ENCODE measurements around the gene POLR3B.
"Not testable (repeated sequence)": the region's sequence is repeated elsewhere in the genome, so short reads cannot be mapped to it uniquely, and the experiment has no call there.

The POLR3B gene

GRCh38 chr12:106357549-106358395, at the start of gene POLR3B:
POLR3B (plus strand) TSS chr12:106357748; CDS start chr12:106357880, 132 bp downstream.
- in situ Hi-C loops (cut with MboI; ENCODE audit: low sequenced_read_pairs), result no loop called here

GRCh38 chr12:106308121-106308520, 49.4 kb upstream of the POLR3B start:
- in situ Hi-C loops (cut with MboI; ENCODE audit: low sequenced_read_pairs), result no loop called here

DNA sequence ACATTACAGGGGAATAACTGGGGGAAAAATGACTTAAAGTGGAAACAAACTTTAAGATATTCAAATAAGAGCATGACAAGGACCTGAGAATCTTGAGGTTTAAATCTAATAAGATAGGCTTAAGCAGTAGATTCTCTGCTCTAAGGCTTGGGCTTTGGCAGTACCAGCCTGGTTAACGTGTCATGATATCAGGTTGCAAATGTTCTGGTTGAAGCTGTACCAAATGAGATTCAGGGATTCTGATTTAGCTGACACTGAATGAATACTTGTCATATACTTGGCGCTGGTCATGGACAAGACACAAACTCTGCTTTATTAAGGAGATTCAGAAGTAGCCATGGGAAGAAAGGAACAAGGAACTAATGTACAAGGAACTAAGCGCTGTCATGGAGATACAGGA, 48.9 kb upstream of the POLR3B start:
- in situ Hi-C loops (cut with MboI; ENCODE audit: low sequenced_read_pairs), result no loop called here

DNA sequence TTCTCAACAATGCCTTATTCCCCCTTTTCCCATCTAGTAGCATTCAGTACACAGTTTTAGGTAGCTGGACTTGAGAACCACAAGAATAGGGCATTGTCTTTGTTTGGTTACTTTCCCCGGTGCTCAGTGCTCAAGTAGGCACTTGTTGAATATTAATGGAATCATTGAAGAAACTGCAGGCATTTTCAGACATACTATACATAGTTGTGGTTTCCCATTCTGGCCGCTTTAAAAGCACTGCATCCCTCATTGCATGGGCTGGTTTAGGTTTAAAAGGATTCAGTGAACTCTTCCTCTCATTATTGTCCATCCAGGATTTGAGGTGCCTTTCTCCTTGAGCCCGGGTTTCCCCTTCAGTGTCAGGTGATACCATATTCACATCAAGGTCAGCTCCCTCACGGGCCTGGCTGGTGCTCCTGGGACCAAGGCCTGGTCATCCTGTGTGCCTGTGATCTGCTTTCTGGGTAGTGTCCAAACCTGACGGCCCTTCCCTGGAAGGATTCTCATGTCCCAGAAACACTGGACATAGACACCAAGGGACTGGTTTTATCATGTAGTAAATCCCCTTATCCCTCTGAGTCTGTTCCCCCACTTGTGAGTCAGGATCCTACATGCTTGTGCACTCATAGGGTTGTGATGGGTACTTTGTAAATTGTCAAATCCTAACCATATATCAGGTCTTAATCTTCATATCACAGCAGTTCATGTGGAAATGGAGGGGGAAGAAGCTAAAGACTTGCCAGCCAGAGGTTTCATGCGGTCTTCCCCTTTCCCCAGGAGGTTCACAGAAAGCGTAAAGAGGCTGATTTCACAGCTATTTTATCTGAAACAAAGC, 47.7 kb upstream of the POLR3B start:
- in situ Hi-C loops (cut with MboI; ENCODE audit: low sequenced_read_pairs), result no loop called here

GRCh38 chr12:106310687-106311086, 46.9 kb upstream of the POLR3B start:
- in situ Hi-C loops (cut with MboI; ENCODE audit: low sequenced_read_pairs), result no loop called here

GRCh38 chr12:106311139-106311538, 46.4 kb upstream of the POLR3B start:
- in situ Hi-C loops (cut with MboI; ENCODE audit: low sequenced_read_pairs), result no loop called here

GRCh38 chr12:106313413-106313812, 44.1 kb upstream of the POLR3B start:
- in situ Hi-C loops (cut with MboI; ENCODE audit: low sequenced_read_pairs), result not testable (repeated sequence)

- in situ Hi-C loops (cut with MboI; ENCODE audit: low sequenced_read_pairs), result no loop called here
These were observed 42.0 kb upstream of the POLR3B start for GRCh38 chr12:106315523-106315922.

DNA sequence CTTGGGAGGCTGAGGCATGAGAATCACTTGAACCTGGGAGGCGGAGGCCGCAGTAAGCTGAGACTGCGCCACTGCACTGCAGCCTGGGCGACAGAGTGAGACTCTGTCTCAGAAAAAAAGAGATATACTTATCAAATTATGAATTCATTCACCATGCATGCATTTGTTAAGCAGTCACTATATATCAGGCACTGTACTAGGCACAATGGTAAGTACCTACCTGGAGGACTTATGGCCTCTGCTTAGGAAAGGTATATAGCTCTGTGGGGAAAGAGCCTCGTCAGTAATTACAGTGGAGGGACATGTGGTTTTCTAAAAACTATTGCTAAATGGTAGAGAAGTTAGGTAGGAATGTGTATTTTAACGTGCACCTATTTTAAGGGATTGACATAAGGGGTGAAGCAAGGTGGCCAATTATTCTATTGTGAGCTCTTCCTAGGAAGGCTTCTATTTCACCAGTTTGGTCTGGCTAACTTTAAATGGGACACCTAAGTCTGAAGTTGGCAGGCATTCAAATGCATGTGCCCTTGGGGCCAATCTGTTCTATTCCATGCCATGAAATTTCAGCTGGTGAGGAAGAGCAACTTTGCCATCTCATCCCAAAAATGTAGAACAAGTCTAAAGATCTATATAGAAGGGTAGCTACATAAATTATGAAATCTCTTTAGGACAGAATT, 40.0 kb upstream of the POLR3B start:
- in situ Hi-C loops (cut with MboI; ENCODE audit: low sequenced_read_pairs), result no loop called here

GRCh38 chr12:106321139-106321850, 36.3 kb upstream of the POLR3B start:
- in situ Hi-C loops (cut with MboI; ENCODE audit: low sequenced_read_pairs), result no loop called here

DNA sequence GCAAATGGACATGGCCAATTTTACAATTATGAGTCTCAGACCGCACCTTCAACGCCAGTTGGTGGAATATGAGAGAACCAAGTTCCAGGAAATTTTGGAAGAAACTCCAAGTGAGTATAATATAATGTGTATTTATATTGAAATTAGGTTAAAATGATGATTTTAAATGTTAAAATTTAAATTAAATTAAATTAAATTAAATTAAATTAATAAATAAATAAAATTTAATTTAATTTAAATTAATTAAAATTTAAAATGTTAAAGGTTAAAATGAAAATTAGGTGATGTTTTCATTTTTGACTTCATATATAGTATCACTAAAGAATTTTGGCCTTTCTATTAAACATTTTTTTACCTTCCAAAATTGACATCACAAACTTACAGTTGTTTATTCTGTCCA, 34.0 kb upstream of the POLR3B start:
- in situ Hi-C loops (cut with MboI; ENCODE audit: low sequenced_read_pairs), result no loop called here

- in situ Hi-C loops (cut with MboI; ENCODE audit: low sequenced_read_pairs), result no loop called here
These were observed 30.2 kb upstream of the POLR3B start for GRCh38 chr12:106327309-106327869.

DNA sequence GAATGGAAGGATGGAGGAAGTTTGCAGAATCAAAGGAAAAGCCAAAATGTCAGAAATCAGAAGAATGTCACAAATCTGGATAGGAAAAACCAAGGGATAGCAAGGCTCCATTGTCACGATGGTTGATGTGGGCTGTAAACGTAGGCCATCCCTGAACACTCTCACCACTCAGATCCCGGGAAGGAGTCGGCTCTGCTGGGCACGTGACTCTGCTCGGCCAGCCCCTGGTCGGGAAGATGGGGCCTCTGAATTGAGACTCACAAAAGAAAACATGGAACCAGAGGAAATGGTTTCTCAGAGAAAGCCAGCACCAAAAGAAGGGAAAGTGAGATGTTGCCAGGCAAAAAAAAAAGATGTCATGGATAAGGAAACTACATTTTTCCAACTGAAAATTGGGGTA, 28.8 kb upstream of the POLR3B start:
- in situ Hi-C loops (cut with MboI; ENCODE audit: low sequenced_read_pairs), result no loop called here

- in situ Hi-C loops (cut with MboI; ENCODE audit: low sequenced_read_pairs), result no loop called here
These were observed 28.1 kb upstream of the POLR3B start for GRCh38 chr12:106329231-106329982.

- in situ Hi-C loops (cut with MboI; ENCODE audit: low sequenced_read_pairs), result no loop called here
These were observed 25.9 kb upstream of the POLR3B start for GRCh38 chr12:106331599-106331998.

DNA sequence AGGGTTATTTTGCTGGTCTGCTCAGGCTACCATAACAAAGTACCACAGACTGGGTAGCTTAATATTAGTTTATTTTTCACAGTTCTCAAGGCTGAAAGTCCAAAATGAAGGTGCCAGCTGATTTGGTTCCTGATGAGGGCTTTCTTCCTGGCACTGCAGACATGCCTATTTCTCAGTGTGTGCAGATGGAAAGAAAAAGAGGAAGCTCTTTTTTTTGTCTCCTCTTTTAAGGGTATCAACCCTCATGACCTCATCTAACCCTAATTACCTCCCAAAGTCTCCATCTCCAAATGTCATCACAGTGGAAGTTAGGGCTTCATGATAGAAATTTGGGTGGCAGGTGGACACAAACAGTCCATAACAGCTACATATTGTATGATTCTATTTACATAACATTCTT, 25.0 kb upstream of the POLR3B start:
- in situ Hi-C loops (cut with MboI; ENCODE audit: low sequenced_read_pairs), result no loop called here

GRCh38 chr12:106333010-106333409, 24.5 kb upstream of the POLR3B start:
- in situ Hi-C loops (cut with MboI; ENCODE audit: low sequenced_read_pairs), result no loop called here

DNA sequence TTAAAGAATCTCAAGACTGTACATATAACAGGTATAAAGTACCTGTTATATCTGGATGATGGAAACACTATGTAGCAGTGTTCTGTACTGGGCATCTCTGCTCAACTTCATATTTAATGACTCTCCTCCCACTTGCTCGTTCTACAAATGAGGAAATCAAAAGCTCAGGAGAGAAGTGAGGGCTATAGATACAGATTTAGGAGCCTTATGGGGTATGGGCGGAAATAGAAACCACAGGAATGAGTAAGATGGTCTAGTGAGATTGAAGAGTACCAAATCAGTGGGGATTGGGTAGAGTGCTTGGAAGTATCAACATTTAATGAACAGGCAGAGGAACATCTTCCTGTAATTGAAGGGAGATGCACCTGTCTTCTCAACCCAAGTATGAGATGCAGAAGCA, 23.8 kb upstream of the POLR3B start:
- in situ Hi-C loops (cut with MboI; ENCODE audit: low sequenced_read_pairs), result no loop called here

DNA sequence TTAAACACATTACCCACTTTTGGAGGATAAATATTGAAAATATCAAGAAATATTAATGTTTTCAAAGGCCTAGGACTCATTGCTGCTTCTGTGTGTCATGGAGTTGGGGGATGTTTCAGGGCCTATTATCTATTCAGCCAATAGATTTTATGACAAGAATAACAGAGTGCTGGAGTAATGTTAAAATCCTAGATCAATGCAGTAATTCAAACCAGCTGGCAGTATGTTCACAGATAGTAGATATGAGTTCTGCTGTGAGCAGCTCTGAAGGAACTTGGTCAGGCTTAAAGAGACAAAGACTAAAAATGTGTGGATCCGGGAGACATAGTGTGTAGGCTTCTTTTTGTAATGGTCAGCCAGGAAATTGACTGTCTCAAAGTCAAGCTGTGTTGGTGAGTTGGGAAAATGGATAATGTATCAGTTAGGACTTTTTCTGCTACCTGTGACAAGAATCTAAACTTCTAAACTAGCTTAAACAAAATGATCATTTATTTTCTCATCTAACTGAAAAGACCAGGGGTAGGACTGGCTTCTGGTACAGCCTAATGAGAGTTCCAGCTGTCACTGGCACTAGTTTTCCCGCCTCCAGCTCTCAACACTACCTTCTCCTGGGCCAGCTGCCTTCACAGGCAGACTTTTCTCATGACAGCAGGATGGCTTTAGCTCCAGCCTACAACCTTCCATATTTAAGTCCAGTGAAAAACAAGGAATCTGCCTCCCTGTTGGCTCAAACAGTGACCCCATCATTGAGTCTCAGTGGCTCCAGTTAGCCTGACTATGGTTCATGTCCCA, 16.3 kb upstream of the POLR3B start:
- in situ Hi-C loops (cut with MboI; ENCODE audit: low sequenced_read_pairs), result no loop called here
